H9 (cell line): ENCODE measurements around the gene ATAD3B. TPM values are rescaled to one million over a fixed set of nuclear protein-coding genes. Genes with fewer than 3 reads are reported as not detected.
"Not testable (repeated sequence)": the region's sequence is repeated elsewhere in the genome, so short reads cannot be mapped to it uniquely, and the experiment has no call there.

ENCODE experiments used
- DNase-seq: peaks from one replicate; pipeline ENCODE4 v3.0.0-alpha.2; 2017
- H2AFZ ChIP-seq: one replicate; pipeline ENCODE4 v1.6.1; 2013; ENCODE audit warnings: mild to moderate bottlenecking, low read length, control low read depth, moderate library complexity
- H2AK5ac ChIP-seq: 2 replicates; pipeline ENCODE4 v1.6.1; 2013; ENCODE audit warnings: low read length, control low read depth, mixed read lengths; ENCODE audit not compliant: insufficient read length
- H2BK120ac ChIP-seq: one replicate; pipeline ENCODE4 v1.6.1; 2013; ENCODE audit warnings: low read depth, mild to moderate bottlenecking, low read length, control low read depth, inconsistent platforms; ENCODE audit not compliant: poor library complexity, severe bottlenecking
- H2BK12ac ChIP-seq: 2 replicates; pipeline ENCODE4 v1.6.1; 2013; ENCODE audit warnings: low read length, control low read depth, mixed read lengths, low read depth; ENCODE audit not compliant: insufficient read length
- H2BK15ac ChIP-seq: 2 replicates; pipeline ENCODE4 v1.6.1; 2013; ENCODE audit warnings: low read depth, low read length, control low read depth
- H2BK20ac ChIP-seq: one replicate; pipeline ENCODE4 v1.6.1; 2013; ENCODE audit warnings: low read depth, mild to moderate bottlenecking, low read length, control low read depth, inconsistent platforms; ENCODE audit not compliant: poor library complexity, severe bottlenecking
- H2BK5ac ChIP-seq: 2 replicates; pipeline ENCODE4 v1.6.1; 2013; ENCODE audit warnings: low read length, control low read depth, mixed read lengths; ENCODE audit not compliant: insufficient read length
- H3K14ac ChIP-seq: 2 replicates; pipeline ENCODE4 v1.6.1; 2013; ENCODE audit warnings: low read length, control low read depth; ENCODE audit not compliant: insufficient read depth
- H3K18ac ChIP-seq: 2 replicates; pipeline ENCODE4 v1.6.1; 2013; ENCODE audit warnings: low read depth, mild to moderate bottlenecking, mixed read lengths, low read length, control low read depth; ENCODE audit not compliant: insufficient read length
- H3K23ac ChIP-seq: 2 replicates; pipeline ENCODE4 v1.6.1; 2013; ENCODE audit warnings: low read length, control low read depth, mixed read lengths, low read depth; ENCODE audit not compliant: insufficient read length
- H3K23me2 ChIP-seq: 2 replicates; pipeline ENCODE4 v1.6.1; 2013; ENCODE audit warnings: low read depth, mild to moderate bottlenecking, mixed read lengths, low read length, control low read depth; ENCODE audit not compliant: insufficient read length, poor library complexity, severe bottlenecking
- H3K27ac ChIP-seq: 2 replicates; pipeline ENCODE4 v1.5.1; 2013; ENCODE audit warnings: low read length, control low read depth, mixed read lengths, low read depth; ENCODE audit not compliant: insufficient read length
- H3K27me3 ChIP-seq: 2 replicates; pipeline ENCODE4 v1.6.1; 2013; ENCODE audit warnings: low read length, control low read depth, inconsistent platforms; ENCODE audit not compliant: insufficient read depth
- H3K4ac ChIP-seq: 2 replicates; pipeline ENCODE4 v1.6.1; 2013; ENCODE audit warnings: low read depth, mild to moderate bottlenecking, control low read depth, inconsistent platforms, low read length, moderate library complexity
- H3K4me1 ChIP-seq: 2 replicates; pipeline ENCODE4 v1.6.1; 2013; ENCODE audit warnings: low read length, control low read depth, inconsistent platforms; ENCODE audit not compliant: insufficient read depth
- H3K4me2 ChIP-seq: 2 replicates; pipeline ENCODE4 v1.6.1; 2013; ENCODE audit warnings: low read length, control low read depth, mixed read lengths; ENCODE audit not compliant: insufficient read length, insufficient read depth
- H3K56ac ChIP-seq: 2 replicates; pipeline ENCODE4 v1.6.1; 2013; ENCODE audit warnings: low read depth, mild to moderate bottlenecking, mixed read lengths, low read length, control low read depth; ENCODE audit not compliant: insufficient read length
- H3K79me1 ChIP-seq: 2 replicates; pipeline ENCODE4 v1.6.1; 2013; ENCODE audit warnings: low read depth, mild to moderate bottlenecking, moderate library complexity, low read length, control low read depth, inconsistent platforms; ENCODE audit not compliant: insufficient read depth, poor library complexity, severe bottlenecking
- H3K79me2 ChIP-seq: 2 replicates; pipeline ENCODE4 v1.6.1; 2013; ENCODE audit warnings: low read length, control low read depth, inconsistent platforms; ENCODE audit not compliant: insufficient read depth
- H3K9ac ChIP-seq: 2 replicates; pipeline ENCODE4 v1.6.1; 2013; ENCODE audit warnings: low read length, control low read depth, mixed read lengths; ENCODE audit not compliant: insufficient read length; ENCODE audit errors: extremely low read depth
- H3K9me3 ChIP-seq: one replicate; pipeline ENCODE4 v1.6.1; 2013; ENCODE audit warnings: low read depth, low read length, inconsistent platforms; ENCODE audit not compliant: control insufficient read depth
- H3T11ph ChIP-seq: one replicate; pipeline ENCODE4 v1.6.1; 2013; ENCODE audit warnings: mild to moderate bottlenecking, low read length, control low read depth, inconsistent platforms
- H4K20me1 ChIP-seq: one replicate; pipeline ENCODE4 v1.6.1; 2013; ENCODE audit not compliant: control insufficient read depth, insufficient read length, insufficient read depth
- H4K5ac ChIP-seq: 2 replicates; pipeline ENCODE4 v1.6.1; 2013; ENCODE audit warnings: low read depth, mild to moderate bottlenecking, mixed read lengths, low read length, control low read depth; ENCODE audit not compliant: insufficient read length
- H4K8ac ChIP-seq: replicated peaks from 2 replicates; pipeline ENCODE4 v1.6.1; 2013; ENCODE audit warnings: low read length, control low read depth, mixed read lengths, low read depth; ENCODE audit not compliant: insufficient read length
- H4K91ac ChIP-seq: 2 replicates; pipeline ENCODE4 v1.6.1; 2013; ENCODE audit warnings: low read depth, mild to moderate bottlenecking, moderate library complexity, mixed read lengths, low read length, control low read depth; ENCODE audit not compliant: insufficient read length
- H3K27ac Mint-ChIP-seq, 3 experiments: 2 replicates in 2 of 3; 3 replicates in 1 of 3; pipeline ENCODE4 v1.8.0; 2020 to 2021; ENCODE audit warnings: mixed read lengths in 3 of 3, mild to moderate bottlenecking in 1 of 3, moderate library complexity in 1 of 3
- H3K27me3 Mint-ChIP-seq: 2 replicates; pipeline ENCODE4 v1.8.0; 2021; ENCODE audit warnings: low read depth, mild to moderate bottlenecking, moderate library complexity, mixed read lengths
- H3K36me3 Mint-ChIP-seq, 3 experiments: 2 replicates in 2 of 3; 3 replicates in 1 of 3; pipeline ENCODE4 v1.8.0; 2020 to 2021; ENCODE audit warnings: low read depth in 3 of 3, mixed read lengths in 3 of 3; ENCODE audit not compliant: insufficient read depth in 1 of 3
- H3K4me1 Mint-ChIP-seq, 2 experiments: 2 replicates each; pipeline ENCODE4 v1.8.0; 2020; ENCODE audit warnings: mixed read lengths in 2 of 2
- H3K4me3 Mint-ChIP-seq, 2 experiments: 2 replicates in 1 of 2; 3 replicates in 1 of 2; pipeline ENCODE4 v1.8.0; 2020 to 2021; ENCODE audit warnings: mild to moderate bottlenecking in 2 of 2, mixed read lengths in 2 of 2, moderate library complexity in 1 of 2
- H3K9me3 Mint-ChIP-seq, 2 experiments: 2 replicates in 1 of 2; 3 replicates in 1 of 2; pipeline ENCODE4 v1.8.0; 2020; ENCODE audit warnings: mild to moderate bottlenecking in 2 of 2, mixed read lengths in 2 of 2, moderate library complexity in 1 of 2
- WGBS: extraction: QIAGEN DNeasy Blood & Tissue Kit; methylation state at CpG from one replicate; pipeline ENCODE4 v1.1.7; 2013; ENCODE audit warnings: missing lambda C conversion rate, low lambda C conversion rate, mixed read lengths; ENCODE audit not compliant: insufficient read length; ENCODE audit errors: extremely low coverage; 5-methylcytosine and 5-hydroxymethylcytosine counted together
- total RNA-seq: library from RNA; stranded (reverse); gene quantifications from 2 replicates; pipeline ENCODE4 v1.2.1, GENCODE V29; 2021

Gene ATAD3B
- total RNA-seq, 1 experiment from 2014 or later = 78.6 TPM

- not testable (repeated sequence) for H2BK120ac ChIP-seq, H4K20me1 ChIP-seq, H3K4me1 ChIP-seq, H4K8ac ChIP-seq, H4K5ac ChIP-seq, H2BK5ac ChIP-seq, H3K27ac Mint-ChIP-seq, H3K23me2 ChIP-seq, H3K79me1 ChIP-seq, H3K27me3 Mint-ChIP-seq, H3K9ac ChIP-seq, H2BK12ac ChIP-seq, H3K56ac ChIP-seq, H3K4me3 Mint-ChIP-seq, H3T11ph ChIP-seq, H3K27ac ChIP-seq, DNase-seq, H4K91ac ChIP-seq, H3K27me3 ChIP-seq, H3K9me3 ChIP-seq, H3K14ac ChIP-seq, H2AK5ac ChIP-seq, H2BK15ac ChIP-seq, H2BK20ac ChIP-seq, H3K23ac ChIP-seq, H3K4ac ChIP-seq, H3K4me1 Mint-ChIP-seq, H3K18ac ChIP-seq, H3K4me2 ChIP-seq, H2AFZ ChIP-seq, H3K9me3 Mint-ChIP-seq, H3K79me2 ChIP-seq
- H3K36me3 Mint-ChIP-seq = peaks cover 24 to 57% (median 48%) of the 10 kb centered on the region in 3 experiments; a peak in 6 of 7 replicates
- WGBS = no CpG with 5 or more reads among the region's 30 CpGs
Observed at GRCh38 chr1:1481811-1482210, 10.2 kb downstream of the ATAD3B start.
